NCI-H2171 (cell line): ENCODE measurements around the gene RDH5.

ENCODE experiments used
- DNase-seq: peaks from one replicate; lab custom pipeline; 2025; lab: John Stamatoyannopoulos, UW

The RDH5 gene

GRCh38 chr12:55696141-55696540 lies 24.1 kb upstream of the RDH5 start:
- DNase-seq, result no peak

- no peak for DNase-seq
Measured at GRCh38 chr12:55696796-55697462, 23.3 kb upstream of the RDH5 start.

GRCh38 chr12:55697686-55698085 lies 22.5 kb upstream of the RDH5 start:
- DNase-seq, result no peak

- no peak for DNase-seq
Measured at GRCh38 chr12:55698241-55698955, 21.8 kb upstream of the RDH5 start.

- no peak for DNase-seq
Measured at GRCh38 chr12:55698965-55699364, 21.2 kb upstream of the RDH5 start.

GRCh38 chr12:55699471-55700055 lies 20.6 kb upstream of the RDH5 start:
- DNase-seq, result no peak

- no peak for DNase-seq
Measured at GRCh38 chr12:55700255-55701018, 19.8 kb upstream of the RDH5 start.

GRCh38 chr12:55702861-55703260 lies 17.3 kb upstream of the RDH5 start:
- no peak for DNase-seq

- DNase-seq, result no peak
Measured at GRCh38 chr12:55703288-55703687, 16.9 kb upstream of the RDH5 start.

GRCh38 chr12:55703901-55704761 lies 16.1 kb upstream of the RDH5 start:
- DNase-seq, result no peak

- no peak for DNase-seq
Measured at GRCh38 chr12:55704824-55705718, 15.1 kb upstream of the RDH5 start.

- DNase-seq, result no peak
Measured at GRCh38 chr12:55705782-55706402, 14.3 kb upstream of the RDH5 start.

GRCh38 chr12:55706568-55707218 lies 13.5 kb upstream of the RDH5 start:
- DNase-seq, result no peak

GRCh38 chr12:55707219-55707671 lies 12.9 kb upstream of the RDH5 start:
- DNase-seq, result peak; percentile 27

GRCh38 chr12:55707841-55708694 lies 12.1 kb upstream of the RDH5 start, which contains the start of gene ITGA7:
ITGA7 (minus strand) TSS chr12:55707904; CDS start chr12:55707682, 222 bp downstream.
- peak; percentile 61 for DNase-seq

- no peak for DNase-seq
Measured at GRCh38 chr12:55708695-55709233, 11.4 kb upstream of the RDH5 start.

GRCh38 chr12:55711786-55712553 lies 8.2 kb upstream of the RDH5 start:
- DNase-seq, result no peak
